Erythroblast (primary cell): ENCODE results near the gene THOC6.

ENCODE experiments used
- GATA1 ChIP-seq: IDR thresholded peaks from 2 replicates; pipeline ENCODE4 v1.6.1; 2011; ENCODE audit warnings: low read depth, mild to moderate bottlenecking, control low read depth, low read length, moderate library complexity
- POLR2A ChIP-seq: IDR thresholded peaks from 2 replicates; pipeline ENCODE4 v1.6.1; 2011; ENCODE audit warnings: mild to moderate bottlenecking, low read length

DNA sequence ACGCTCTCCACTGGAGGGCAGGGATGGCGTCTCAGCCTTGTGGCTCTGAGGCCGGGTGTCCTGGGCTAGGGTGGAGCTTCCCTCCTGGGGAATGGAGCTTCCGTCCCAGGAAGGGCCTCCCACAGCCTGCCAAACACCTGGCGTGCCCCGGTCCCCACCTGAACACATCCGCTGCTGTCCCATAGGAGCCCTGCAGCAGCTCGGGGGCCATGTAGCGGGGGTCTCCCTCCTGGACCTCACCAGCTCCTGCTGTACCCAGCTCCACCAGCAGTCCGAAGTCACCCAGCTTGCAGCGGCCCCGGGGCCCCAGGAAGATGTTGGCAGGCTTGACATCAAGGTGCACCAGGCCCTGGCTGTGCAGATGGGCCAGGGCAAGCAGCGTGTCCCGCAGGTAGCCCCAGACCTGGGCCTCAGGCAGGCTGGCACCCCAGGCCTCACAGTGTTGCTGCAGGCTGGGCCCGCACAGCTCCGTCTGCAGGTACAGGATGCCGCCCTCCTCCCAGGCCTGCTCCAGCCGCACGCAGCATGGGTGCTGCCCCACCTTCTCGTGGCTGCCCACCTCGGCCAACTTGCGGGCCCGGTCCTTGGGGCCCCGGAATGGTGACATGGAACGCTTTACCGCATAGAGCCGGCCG lies 48.6 kb upstream of the THOC6 start:
- peak; percentile 9 for TF ChIP-seq POLR2A
- no peak for TF ChIP-seq GATA1
